ENCODE data around the gene ABR.

ABR gene

DNA sequence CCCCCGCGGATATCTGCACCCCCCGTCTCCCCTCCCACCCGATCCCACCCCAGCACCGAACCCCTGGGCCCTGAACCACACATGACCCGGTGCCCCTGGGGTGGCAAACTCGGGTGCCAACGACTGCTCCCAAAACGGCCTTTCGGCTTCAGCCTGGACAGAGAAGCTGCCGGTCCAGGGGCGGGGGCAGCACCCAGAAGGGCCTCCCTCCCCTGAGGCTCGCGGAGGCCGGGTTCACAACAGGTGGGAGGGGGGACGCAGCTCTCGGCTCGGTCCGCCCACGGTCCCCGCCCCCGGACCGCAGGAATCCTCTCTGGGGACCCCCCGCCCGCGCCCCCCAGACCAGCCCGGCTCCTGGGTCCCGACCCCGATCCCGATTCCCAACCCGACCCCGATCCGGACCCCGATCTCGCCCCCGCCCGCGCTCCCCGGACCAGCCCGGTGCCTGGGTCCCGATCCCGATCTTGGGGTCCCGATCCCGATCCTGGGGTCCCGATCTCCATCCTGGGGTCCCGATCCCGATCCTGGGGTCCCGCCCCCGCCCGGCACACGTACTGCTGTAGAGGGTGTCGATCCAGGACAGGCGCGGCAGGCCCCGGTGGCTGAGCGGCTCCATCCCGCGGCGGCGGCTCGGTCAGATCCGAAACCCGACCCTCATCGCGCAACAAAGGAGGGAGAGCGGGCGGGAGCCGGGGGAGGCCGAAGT is 516 bp downstream of the ABR start:
- H3K9ac ChIP-seq (ENCODE audit: low read length), result no peak overlapping the region
- no peaks in the 10 kb centered on the region for H3K27me3 ChIP-seq (ENCODE audit: control insufficient read depth, insufficient read depth, low read length)
- H3K4me1 ChIP-seq (ENCODE audit: control insufficient read depth, insufficient read depth, low read length), result peaks cover 5% of the 10 kb centered on the region

DNA sequence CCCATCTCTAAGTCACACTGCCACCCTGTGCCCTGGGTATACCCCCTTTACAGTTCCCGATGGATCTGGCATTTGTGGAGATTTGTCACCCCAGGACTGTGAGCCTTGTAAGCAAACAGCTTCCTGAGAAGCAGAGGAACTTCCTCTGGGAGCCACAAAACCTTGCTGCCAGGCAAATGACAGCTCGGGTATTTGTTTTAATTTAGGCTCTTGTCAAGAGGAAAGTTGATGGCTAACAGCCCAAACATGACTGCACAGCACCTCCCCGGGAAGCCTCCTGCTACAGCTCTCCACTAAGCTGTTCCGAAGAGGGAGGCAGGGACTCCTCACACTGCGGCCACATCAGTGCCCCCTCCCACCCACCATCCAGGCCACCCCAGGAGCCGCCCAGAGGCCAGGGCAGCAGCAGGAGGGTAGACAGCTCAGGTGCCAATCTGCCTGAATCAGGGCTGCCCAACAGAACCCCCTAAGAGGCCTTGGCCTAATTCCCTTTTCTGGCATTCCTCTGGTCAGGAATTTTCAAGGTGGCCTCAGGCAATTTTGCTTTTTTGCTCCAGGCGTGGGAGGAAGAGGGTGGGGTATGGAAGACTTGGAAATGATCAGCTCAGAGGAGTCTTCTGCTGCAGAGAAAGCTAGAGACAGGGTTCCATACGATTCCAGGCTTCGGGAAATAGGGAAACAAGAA is 2.6 kb downstream of the ABR start:
- no peak overlapping the region for H3K27ac ChIP-seq (ENCODE audit: low read depth, low read length)
- no peaks in the 10 kb centered on the region for H3K36me3 ChIP-seq (ENCODE audit: control insufficient read depth, insufficient read depth, low read length)
- H3K9ac ChIP-seq (ENCODE audit: low read length), result no peak overlapping the region
- no peaks in the 10 kb centered on the region for H3K27me3 ChIP-seq (ENCODE audit: control insufficient read depth, insufficient read depth, low read length)
- no peak overlapping the region for H3K4me3 ChIP-seq (ENCODE audit: low read length)
- peaks cover 5% of the 10 kb centered on the region for H3K4me1 ChIP-seq (ENCODE audit: control insufficient read depth, insufficient read depth, low read length)

More for the DNA sequence above, 516 bp downstream of the ABR start:
- peak overlapping the region; percentile 40 for H3K27ac ChIP-seq (ENCODE audit: low read depth, low read length)
- no peaks in the 10 kb centered on the region for H3K36me3 ChIP-seq (ENCODE audit: control insufficient read depth, insufficient read depth, low read length)
- H3K4me3 ChIP-seq (ENCODE audit: low read length), result peak overlapping the region; percentile 60

DNA sequence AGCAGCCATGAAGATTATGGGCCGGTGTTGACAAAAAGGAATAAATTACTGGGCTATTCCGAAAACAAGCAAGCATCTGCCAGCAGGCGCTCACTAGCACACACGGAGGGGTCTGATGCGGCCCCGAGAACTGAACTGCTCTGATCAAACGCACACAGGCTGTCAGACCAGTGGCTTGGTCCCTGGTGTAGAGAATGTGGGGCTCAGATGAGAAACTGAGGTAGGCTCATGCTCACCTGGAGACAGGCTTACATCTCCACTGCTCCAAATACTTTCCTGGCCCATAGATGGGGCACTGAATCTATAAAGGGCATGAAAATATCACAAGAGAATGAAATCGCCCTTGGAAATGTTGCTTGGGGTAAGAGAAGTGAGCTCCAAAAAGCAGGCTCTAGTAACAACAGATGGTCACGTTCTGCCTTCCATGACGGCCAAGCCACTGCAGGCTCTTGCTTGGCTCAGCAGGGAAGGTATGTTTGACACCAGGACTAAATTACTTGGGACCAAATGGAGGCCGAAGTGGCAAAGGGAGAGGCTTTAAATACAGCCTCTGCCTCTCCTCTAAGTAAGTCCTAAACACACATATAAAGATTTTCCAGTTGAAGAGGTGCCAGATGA is 5.4 kb downstream of the ABR start:
- Histone ChIP-seq H3K27me3 (ENCODE audit: control insufficient read depth, insufficient read depth, low read length) (no peaks in the 10 kb centered on the region), H3K27ac (ENCODE audit: low read depth, low read length) (no peak overlapping the region), H3K4me3 (ENCODE audit: low read length) (no peak overlapping the region), H3K9ac (ENCODE audit: low read length) (no peak overlapping the region), H3K36me3 (ENCODE audit: control insufficient read depth, insufficient read depth, low read length) (no peaks in the 10 kb centered on the region), H3K4me1 (ENCODE audit: control insufficient read depth, insufficient read depth, low read length) (peaks cover 3% of the 10 kb centered on the region)

DNA sequence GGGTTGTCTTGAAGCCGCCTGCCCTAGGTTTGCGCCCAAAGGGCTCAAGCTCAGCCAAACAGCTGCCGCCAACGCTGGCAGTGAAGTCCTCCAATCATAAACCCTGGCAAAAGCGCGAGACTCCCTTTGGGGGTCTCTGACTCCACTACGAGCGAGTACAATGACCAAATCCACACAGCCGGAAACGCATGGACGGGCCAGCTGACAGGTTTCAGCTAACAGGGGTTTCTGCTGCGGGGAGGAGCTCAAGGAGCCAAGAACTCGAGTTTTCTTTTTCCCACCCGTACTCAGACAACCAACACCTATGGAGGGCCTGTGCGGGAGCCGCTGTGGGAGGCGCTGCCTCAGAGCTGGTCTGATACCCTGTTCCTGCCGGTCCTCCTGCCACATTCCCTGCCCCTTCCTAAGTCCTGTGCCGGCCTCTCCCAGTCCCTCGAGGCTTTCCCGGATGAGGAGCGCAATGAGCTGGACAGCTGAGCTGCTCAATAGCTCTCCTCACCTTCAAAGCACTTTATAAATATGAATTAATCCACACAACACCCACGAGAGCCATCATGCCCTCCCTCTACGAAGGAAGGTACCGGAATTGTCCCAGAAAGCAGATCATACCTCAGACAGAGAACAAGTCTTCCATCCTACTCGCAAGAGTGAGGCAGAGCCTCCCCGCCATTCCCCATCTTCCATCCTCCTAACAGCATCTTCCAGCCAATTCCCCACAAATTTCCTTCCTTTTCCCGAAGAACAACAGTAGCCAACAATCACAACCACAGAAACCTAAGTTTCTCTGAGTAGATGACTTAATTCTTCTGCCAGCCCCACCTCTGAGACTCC is 6.1 kb downstream of the ABR start:
- H3K27me3 ChIP-seq (ENCODE audit: control insufficient read depth, insufficient read depth, low read length), result no peaks in the 10 kb centered on the region
- H3K9ac ChIP-seq (ENCODE audit: low read length), result no peak overlapping the region
- no peaks in the 10 kb centered on the region for H3K36me3 ChIP-seq (ENCODE audit: control insufficient read depth, insufficient read depth, low read length)
- H3K4me1 ChIP-seq (ENCODE audit: control insufficient read depth, insufficient read depth, low read length), result peaks cover 3% of the 10 kb centered on the region
- H3K4me3 ChIP-seq (ENCODE audit: low read length), result no peak overlapping the region
- no peak overlapping the region for H3K27ac ChIP-seq (ENCODE audit: low read depth, low read length)

DNA sequence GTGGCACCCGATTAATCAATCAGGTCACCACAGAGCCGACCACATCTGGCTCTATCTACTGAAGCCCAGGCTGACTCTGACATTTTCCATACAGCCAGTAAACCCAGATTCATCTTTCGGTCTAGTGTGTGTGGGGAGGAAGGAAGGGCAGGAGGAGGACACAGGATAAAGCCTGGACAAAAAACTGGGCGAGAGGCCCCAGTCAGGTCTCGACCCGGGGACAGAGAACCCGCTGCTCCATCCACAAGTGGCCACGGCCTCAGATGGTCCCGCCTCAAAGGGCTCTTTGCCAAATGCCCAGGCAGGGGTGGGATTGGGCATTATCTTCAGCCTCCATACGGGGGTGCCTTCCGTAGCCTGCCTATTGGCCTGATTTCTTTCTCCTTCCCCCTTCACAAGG is 7.8 kb downstream of the ABR start:
- no peaks in the 10 kb centered on the region for H3K4me1 ChIP-seq (ENCODE audit: control insufficient read depth, insufficient read depth, low read length)
- no peak overlapping the region for H3K9ac ChIP-seq (ENCODE audit: low read length)

GRCh38 chr17:1170739-1171138 is 9.0 kb downstream of the ABR start:
- Histone ChIP-seq H3K27me3 (ENCODE audit: control insufficient read depth, insufficient read depth, low read length) (no peaks in the 10 kb centered on the region), H3K9ac (ENCODE audit: low read length) (no peak overlapping the region), H3K27ac (ENCODE audit: low read depth, low read length) (no peak overlapping the region), H3K4me3 (ENCODE audit: low read length) (no peak overlapping the region), H3K4me1 (ENCODE audit: control insufficient read depth, insufficient read depth, low read length) (no peaks in the 10 kb centered on the region), H3K36me3 (ENCODE audit: control insufficient read depth, insufficient read depth, low read length) (no peaks in the 10 kb centered on the region)

More for the DNA sequence above, 7.8 kb downstream of the ABR start:
- Histone ChIP-seq H3K27me3 (ENCODE audit: control insufficient read depth, insufficient read depth, low read length) (no peaks in the 10 kb centered on the region), H3K27ac (ENCODE audit: low read depth, low read length) (no peak overlapping the region), H3K4me3 (ENCODE audit: low read length) (no peak overlapping the region), H3K36me3 (ENCODE audit: control insufficient read depth, insufficient read depth, low read length) (no peaks in the 10 kb centered on the region)

GRCh38 chr17:1169929-1170312 is 9.9 kb downstream of the ABR start:
- no peaks in the 10 kb centered on the region for H3K4me1 ChIP-seq (ENCODE audit: control insufficient read depth, insufficient read depth, low read length)
- H3K27ac ChIP-seq (ENCODE audit: low read depth, low read length), result no peak overlapping the region
- H3K36me3 ChIP-seq (ENCODE audit: control insufficient read depth, insufficient read depth, low read length), result no peaks in the 10 kb centered on the region

DNA sequence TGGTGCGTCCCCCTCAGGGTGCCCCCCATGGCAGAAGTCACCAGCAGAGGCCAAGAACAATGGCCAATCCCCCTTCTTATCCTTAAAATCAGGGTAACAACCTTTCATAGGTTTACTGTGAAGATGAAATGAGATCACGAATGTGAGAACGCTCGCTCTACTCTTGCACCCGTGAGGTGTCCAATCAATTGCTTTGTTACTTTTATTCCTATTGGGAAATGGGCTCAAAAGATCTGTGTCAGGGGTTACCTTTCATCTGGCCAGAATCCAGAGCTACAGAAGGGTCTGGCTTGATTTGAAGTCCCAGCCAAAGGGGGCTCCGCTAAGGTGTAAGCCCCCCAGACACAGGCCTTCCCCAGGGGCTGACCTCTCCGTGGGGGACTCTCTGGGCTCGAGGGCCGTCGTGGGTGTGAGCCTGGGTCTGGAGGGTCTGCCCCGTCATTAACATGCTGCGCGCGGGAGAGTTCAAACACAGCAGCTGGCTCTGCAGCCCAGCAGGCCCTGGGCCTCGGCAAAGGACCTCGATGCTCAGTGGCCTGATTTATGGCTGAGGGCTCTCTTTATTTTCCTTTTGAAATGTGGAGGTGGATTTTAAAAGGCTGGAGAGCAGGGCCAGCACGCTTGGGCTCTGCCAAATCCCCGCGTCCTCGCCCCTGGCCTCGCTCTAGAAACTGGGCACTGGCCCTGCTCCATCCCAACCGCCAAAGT is 10.4 kb downstream of the ABR start:
- H3K27ac ChIP-seq (ENCODE audit: low read depth, low read length), result no peak overlapping the region
- no peak overlapping the region for H3K4me3 ChIP-seq (ENCODE audit: low read length)
- no peak overlapping the region for H3K9ac ChIP-seq (ENCODE audit: low read length)
- no peaks in the 10 kb centered on the region for H3K4me1 ChIP-seq (ENCODE audit: control insufficient read depth, insufficient read depth, low read length)
- H3K36me3 ChIP-seq (ENCODE audit: control insufficient read depth, insufficient read depth, low read length), result no peaks in the 10 kb centered on the region
- H3K27me3 ChIP-seq (ENCODE audit: control insufficient read depth, insufficient read depth, low read length), result no peaks in the 10 kb centered on the region

More at GRCh38 chr17:1169929-1170312, 9.9 kb downstream of the ABR start:
- H3K27me3 ChIP-seq (ENCODE audit: control insufficient read depth, insufficient read depth, low read length), result no peaks in the 10 kb centered on the region
- H3K9ac ChIP-seq (ENCODE audit: low read length), result no peak overlapping the region
- no peak overlapping the region for H3K4me3 ChIP-seq (ENCODE audit: low read length)

DNA sequence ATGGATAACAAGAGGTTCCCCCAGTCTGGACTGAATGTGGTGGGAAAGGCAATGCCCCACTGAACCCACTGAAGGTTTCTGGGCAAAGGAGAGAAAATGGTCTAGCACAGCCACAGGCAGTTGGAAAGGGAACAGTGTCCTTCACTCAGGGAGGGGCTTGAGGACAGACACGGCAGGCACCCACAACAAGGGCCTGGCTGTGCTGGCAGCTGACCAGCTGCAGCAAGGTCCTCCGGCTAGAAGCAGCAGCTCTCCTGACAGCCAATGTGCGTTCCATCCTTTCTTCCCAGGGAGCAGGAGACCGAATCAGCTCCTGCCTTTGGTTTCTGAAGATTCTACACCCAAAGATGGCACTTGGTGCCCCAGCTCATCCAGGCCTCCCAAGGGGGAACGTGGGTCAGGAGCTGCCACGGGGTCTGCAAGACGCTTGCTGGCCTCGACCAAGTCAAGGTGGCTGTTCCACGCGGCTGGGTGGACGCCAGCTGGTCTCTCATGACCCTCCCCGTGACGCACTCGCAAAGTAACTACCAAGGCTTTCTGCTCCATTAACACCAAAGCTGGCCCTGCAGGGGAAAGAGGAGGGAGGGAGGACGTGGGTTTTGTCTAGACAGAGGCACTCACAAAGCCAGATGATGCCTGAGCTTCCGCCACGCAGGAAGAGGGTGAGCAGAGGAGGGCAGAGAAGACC is 11.1 kb downstream of the ABR start:
- Histone ChIP-seq H3K36me3 (ENCODE audit: control insufficient read depth, insufficient read depth, low read length) (no peaks in the 10 kb centered on the region), H3K27ac (ENCODE audit: low read depth, low read length) (no peak overlapping the region), H3K4me1 (ENCODE audit: control insufficient read depth, insufficient read depth, low read length) (no peaks in the 10 kb centered on the region), H3K9ac (ENCODE audit: low read length) (no peak overlapping the region), H3K27me3 (ENCODE audit: control insufficient read depth, insufficient read depth, low read length) (no peaks in the 10 kb centered on the region), H3K4me3 (ENCODE audit: low read length) (no peak overlapping the region)

DNA sequence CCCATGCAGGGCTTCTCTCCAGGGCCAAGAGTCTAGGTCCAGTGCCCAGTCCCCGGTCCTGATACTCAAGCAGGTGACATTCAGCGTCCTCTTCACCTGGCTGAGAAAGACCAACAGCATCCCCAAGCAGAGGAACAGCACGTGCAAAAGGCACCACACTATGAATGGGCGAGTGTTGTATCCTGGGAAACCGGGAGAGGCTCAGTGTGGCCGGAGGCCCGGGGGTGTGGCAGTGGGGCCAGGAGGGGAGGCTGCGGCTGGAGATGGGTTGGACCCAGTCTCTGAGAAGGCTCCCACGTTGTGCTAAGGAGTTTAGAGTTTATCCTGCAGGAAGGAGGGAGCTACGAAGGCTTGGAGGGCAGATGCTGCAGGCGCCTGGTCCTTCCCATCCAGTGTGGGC is 13.5 kb downstream of the ABR start:
- no peak overlapping the region for H3K9ac ChIP-seq (ENCODE audit: low read length)
- no peak overlapping the region for H3K27ac ChIP-seq (ENCODE audit: low read depth, low read length)
- no peak overlapping the region for H3K4me3 ChIP-seq (ENCODE audit: low read length)
- no peaks in the 10 kb centered on the region for H3K27me3 ChIP-seq (ENCODE audit: control insufficient read depth, insufficient read depth, low read length)
- H3K4me1 ChIP-seq (ENCODE audit: control insufficient read depth, insufficient read depth, low read length), result no peaks in the 10 kb centered on the region
- H3K36me3 ChIP-seq (ENCODE audit: control insufficient read depth, insufficient read depth, low read length), result no peaks in the 10 kb centered on the region

DNA sequence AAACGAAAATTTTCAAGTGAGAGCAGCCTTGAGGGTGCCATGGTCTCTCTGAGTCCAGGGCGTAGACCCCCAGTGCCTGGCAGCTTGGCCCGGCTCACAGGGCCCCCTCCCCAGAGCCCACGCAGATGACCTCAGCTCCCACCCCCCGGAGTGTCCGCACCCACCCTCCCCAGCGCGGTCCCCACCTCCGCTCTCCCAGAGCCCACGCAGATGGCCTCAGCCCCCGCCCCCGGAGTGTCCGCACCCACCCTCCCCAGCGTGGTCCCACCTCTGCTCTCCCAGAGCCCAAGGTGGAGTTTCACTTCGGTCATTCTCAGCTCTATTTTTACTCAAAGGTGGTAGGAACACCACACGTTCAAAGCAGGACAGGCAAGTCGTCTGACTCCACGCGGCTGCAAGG is 13.9 kb downstream of the ABR start:
- no peak overlapping the region for H3K9ac ChIP-seq (ENCODE audit: low read length)
- H3K27me3 ChIP-seq (ENCODE audit: control insufficient read depth, insufficient read depth, low read length), result no peaks in the 10 kb centered on the region
- no peaks in the 10 kb centered on the region for H3K36me3 ChIP-seq (ENCODE audit: control insufficient read depth, insufficient read depth, low read length)
- H3K27ac ChIP-seq (ENCODE audit: low read depth, low read length), result no peak overlapping the region
- H3K4me1 ChIP-seq (ENCODE audit: control insufficient read depth, insufficient read depth, low read length), result no peaks in the 10 kb centered on the region
- no peak overlapping the region for H3K4me3 ChIP-seq (ENCODE audit: low read length)
